A204.1 (cell line): ENCODE data around the gene MAP3K1.

ENCODE experiments used
- FAIRE-seq: peaks from 2 replicates; lab custom pipeline; 2012; peaks lifted over from hg19 to GRCh38; lab: Jason Lieb, UNC

Gene MAP3K1

GRCh38 chr5:56849671-56850070 is 34.3 kb downstream of the MAP3K1 start:
- FAIRE-seq = no peak

GRCh38 chr5:56850423-56850822 is 35.1 kb downstream of the MAP3K1 start:
- FAIRE-seq = no peak

GRCh38 chr5:56851258-56851941 is 36.1 kb downstream of the MAP3K1 start:
- FAIRE-seq = no peak

GRCh38 chr5:56852228-56853000 is 37.1 kb downstream of the MAP3K1 start:
- no peak for FAIRE-seq

- no peak for FAIRE-seq
Observed at GRCh38 chr5:56853698-56854097, 38.3 kb downstream of the MAP3K1 start.

GRCh38 chr5:56854920-56855319 is 39.6 kb downstream of the MAP3K1 start:
- FAIRE-seq = no peak

GRCh38 chr5:56856541-56857178 is 41.3 kb downstream of the MAP3K1 start:
- no peak for FAIRE-seq

- no peak for FAIRE-seq
Observed at GRCh38 chr5:56858777-56859442, 43.6 kb downstream of the MAP3K1 start.

- no peak for FAIRE-seq
Observed at GRCh38 chr5:56861893-56862485, 46.6 kb downstream of the MAP3K1 start.

GRCh38 chr5:56862909-56863308 is 47.6 kb downstream of the MAP3K1 start:
- no peak for FAIRE-seq

GRCh38 chr5:56871777-56872176 is 56.4 kb downstream of the MAP3K1 start:
- no peak for FAIRE-seq

GRCh38 chr5:56873056-56873455 is 57.7 kb downstream of the MAP3K1 start:
- no peak for FAIRE-seq

- FAIRE-seq = no peak
Observed at GRCh38 chr5:56876327-56876726, 61.0 kb downstream of the MAP3K1 start.

GRCh38 chr5:56881571-56881970 is 66.2 kb downstream of the MAP3K1 start:
- FAIRE-seq = no peak

GRCh38 chr5:56893251-56893951 is 78.1 kb downstream of the MAP3K1 start:
- no peak for FAIRE-seq

GRCh38 chr5:56896763-56897162 is 81.4 kb downstream of the MAP3K1 start:
- FAIRE-seq = no peak

GRCh38 chr5:56898213-56898612 is 82.9 kb downstream of the MAP3K1 start:
- FAIRE-seq = no peak

- no peak for FAIRE-seq
Observed at GRCh38 chr5:56900395-56900794, 85.0 kb downstream of the MAP3K1 start.

- FAIRE-seq = peak; percentile 72
Observed at GRCh38 chr5:56900858-56901578, 85.7 kb downstream of the MAP3K1 start.

- no peak for FAIRE-seq
Observed at GRCh38 chr5:56908942-56909293, 93.6 kb downstream of the MAP3K1 start.
